IPS-15b (cell line): ENCODE measurements around the gene ETV6.
"Not testable (repeated sequence)": the region's sequence is repeated elsewhere in the genome, so short reads cannot be mapped to it uniquely, and the experiment has no call there.

Experiments used
- H3K27me3 ChIP-seq: one replicate; pipeline ENCODE4 v1.6.1; 2013; ENCODE audit warnings: low read length; ENCODE audit not compliant: control insufficient read depth, insufficient read depth
- H3K36me3 ChIP-seq: one replicate; pipeline ENCODE4 v1.6.1; 2013; ENCODE audit warnings: low read length; ENCODE audit not compliant: control insufficient read depth, insufficient read depth
- H3K4me1 ChIP-seq: one replicate; pipeline ENCODE4 v1.6.1; 2013; ENCODE audit warnings: mild to moderate bottlenecking, low read length; ENCODE audit not compliant: control insufficient read depth, insufficient read depth
- H3K4me3 ChIP-seq: one replicate; pipeline ENCODE4 v1.5.1; 2013; ENCODE audit warnings: low read depth, low read length
- H3K9ac ChIP-seq: one replicate; pipeline ENCODE4 v1.6.1; 2013; ENCODE audit warnings: low read depth, mild to moderate bottlenecking, low read length
- H3K9me3 ChIP-seq: one replicate; pipeline ENCODE4 v1.6.1; 2013; ENCODE audit warnings: mild to moderate bottlenecking, low read length; ENCODE audit not compliant: control insufficient read depth, insufficient read depth

The ETV6 gene

GRCh38 chr12:11901701-11902524 is 252.4 kb downstream of the ETV6 start:
- Histone ChIP-seq H3K36me3 (no peaks in the 10 kb centered on the region), H3K9ac (no peak overlapping the region), H3K4me3 (no peak overlapping the region), H3K9me3 (no peaks in the 10 kb centered on the region), H3K27me3 (no peaks in the 10 kb centered on the region), H3K4me1 (no peaks in the 10 kb centered on the region)

GRCh38 chr12:11902525-11902875 is 253.0 kb downstream of the ETV6 start:
- Histone ChIP-seq H3K9ac (no peak overlapping the region), H3K4me1 (no peaks in the 10 kb centered on the region), H3K4me3 (no peak overlapping the region), H3K36me3 (no peaks in the 10 kb centered on the region), H3K27me3 (no peaks in the 10 kb centered on the region), H3K9me3 (no peaks in the 10 kb centered on the region)

GRCh38 chr12:11904124-11904523 is 254.7 kb downstream of the ETV6 start:
- H3K36me3 ChIP-seq: no peaks in the 10 kb centered on the region
- no peak overlapping the region for H3K4me3 ChIP-seq

GRCh38 chr12:11905534-11905933 is 256.1 kb downstream of the ETV6 start:
- Histone ChIP-seq H3K4me3 (no peak overlapping the region), H3K27me3 (no peaks in the 10 kb centered on the region), H3K4me1 (no peaks in the 10 kb centered on the region), H3K9me3 (peaks cover 8% of the 10 kb centered on the region), H3K36me3 (no peaks in the 10 kb centered on the region), H3K9ac (no peak overlapping the region)

More at GRCh38 chr12:11904124-11904523, 254.7 kb downstream of the ETV6 start:
- H3K27me3 ChIP-seq: no peaks in the 10 kb centered on the region
- no peak overlapping the region for H3K9ac ChIP-seq
- H3K4me1 ChIP-seq: no peaks in the 10 kb centered on the region
- H3K9me3 ChIP-seq: peaks cover 8% of the 10 kb centered on the region

- Histone ChIP-seq H3K36me3 (no peaks in the 10 kb centered on the region), H3K9ac (no peak overlapping the region), H3K4me3 (no peak overlapping the region), H3K27me3 (no peaks in the 10 kb centered on the region), H3K4me1 (no peaks in the 10 kb centered on the region), H3K9me3 (peaks cover 8% of the 10 kb centered on the region)
Measured at GRCh38 chr12:11906286-11906935, 256.9 kb downstream of the ETV6 start.

GRCh38 chr12:11907625-11908024 is 258.2 kb downstream of the ETV6 start:
- Histone ChIP-seq H3K27me3 (no peaks in the 10 kb centered on the region), H3K9ac (no peak overlapping the region), H3K9me3 (peaks cover 8% of the 10 kb centered on the region), H3K4me1 (no peaks in the 10 kb centered on the region), H3K4me3 (no peak overlapping the region), H3K36me3 (no peaks in the 10 kb centered on the region)

- H3K9me3 ChIP-seq, H3K4me3 ChIP-seq, H3K9ac ChIP-seq, H3K27me3 ChIP-seq, H3K36me3 ChIP-seq, H3K4me1 ChIP-seq: not testable (repeated sequence)
Measured at GRCh38 chr12:11909406-11909805, 259.9 kb downstream of the ETV6 start.

GRCh38 chr12:11916113-11916512 is 266.6 kb downstream of the ETV6 start:
- H3K4me3 ChIP-seq: no peak overlapping the region
- no peaks in the 10 kb centered on the region for H3K4me1 ChIP-seq
- H3K27me3 ChIP-seq: no peaks in the 10 kb centered on the region
- H3K9me3 ChIP-seq: no peaks in the 10 kb centered on the region
- H3K36me3 ChIP-seq: no peaks in the 10 kb centered on the region
- no peak overlapping the region for H3K9ac ChIP-seq

GRCh38 chr12:11916771-11917170 is 267.3 kb downstream of the ETV6 start:
- Histone ChIP-seq H3K9me3 (no peaks in the 10 kb centered on the region), H3K27me3 (no peaks in the 10 kb centered on the region), H3K4me3 (no peak overlapping the region), H3K4me1 (no peaks in the 10 kb centered on the region), H3K36me3 (no peaks in the 10 kb centered on the region), H3K9ac (no peak overlapping the region)

- Histone ChIP-seq H3K27me3 (no peaks in the 10 kb centered on the region), H3K36me3 (no peaks in the 10 kb centered on the region), H3K4me3 (no peak overlapping the region), H3K9ac (no peak overlapping the region), H3K9me3 (no peaks in the 10 kb centered on the region), H3K4me1 (no peaks in the 10 kb centered on the region)
Measured at GRCh38 chr12:11917501-11917900, 268.0 kb downstream of the ETV6 start.

- no peaks in the 10 kb centered on the region for H3K27me3 ChIP-seq
- H3K9me3 ChIP-seq: no peaks in the 10 kb centered on the region
- H3K36me3 ChIP-seq: no peaks in the 10 kb centered on the region
Measured at GRCh38 chr12:11920231-11920630, 270.8 kb downstream of the ETV6 start.

GRCh38 chr12:11922361-11922760 is 272.9 kb downstream of the ETV6 start:
- no peaks in the 10 kb centered on the region for H3K9me3 ChIP-seq

More at GRCh38 chr12:11920231-11920630, 270.8 kb downstream of the ETV6 start:
- Histone ChIP-seq H3K4me1 (no peaks in the 10 kb centered on the region), H3K9ac (no peak overlapping the region), H3K4me3 (no peak overlapping the region)

More at GRCh38 chr12:11922361-11922760, 272.9 kb downstream of the ETV6 start:
- Histone ChIP-seq H3K9ac (no peak overlapping the region), H3K36me3 (no peaks in the 10 kb centered on the region), H3K4me1 (no peaks in the 10 kb centered on the region), H3K27me3 (no peaks in the 10 kb centered on the region), H3K4me3 (no peak overlapping the region)
